ENCODE results near the gene IGSF10.
A peak's percentile ranks its signal among the peaks of the same experiment; 100 is the strongest.

Gene IGSF10

DNA sequence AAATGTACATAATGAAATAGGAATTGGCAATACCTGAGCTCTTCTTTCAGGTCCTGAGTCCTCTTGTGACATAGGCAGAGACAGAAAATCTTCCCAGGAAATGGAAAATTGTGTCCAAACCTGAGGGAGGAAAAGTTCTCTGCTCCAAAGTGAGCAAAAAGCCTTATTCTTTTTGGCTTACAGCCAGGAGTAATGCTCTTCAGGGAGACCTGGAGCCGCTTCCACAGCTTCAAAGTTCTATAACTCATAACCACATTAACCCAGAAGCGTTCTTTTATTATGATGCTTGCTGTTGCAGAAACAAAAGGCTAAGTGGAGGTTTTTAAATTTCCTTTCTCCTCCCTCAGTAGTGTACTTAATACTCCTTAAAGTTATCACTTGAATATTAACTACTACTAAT lies 633 bp downstream of the IGSF10 start:
- no peak for DNase-seq (ENCODE audit: low read depth, low spot score)

DNA sequence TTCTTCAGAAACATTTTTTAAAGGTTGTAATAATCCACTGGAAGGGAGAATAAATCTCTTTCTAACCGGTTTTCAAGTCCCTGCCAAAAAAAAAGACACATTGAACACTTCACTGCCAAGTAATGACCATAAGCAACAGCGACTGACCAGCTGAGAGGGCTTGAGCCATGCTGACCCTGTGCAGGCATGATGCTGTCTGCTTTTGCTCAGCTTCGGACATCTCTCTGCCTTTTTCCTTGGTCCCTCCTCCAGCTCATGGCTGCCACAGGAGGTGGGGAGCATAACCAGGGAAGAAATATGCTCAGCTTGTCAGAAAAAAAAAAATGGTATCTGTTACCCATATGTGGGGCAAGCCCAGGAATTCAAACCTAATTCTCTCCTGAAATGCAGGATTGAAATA lies 1.5 kb downstream of the IGSF10 start:
- no peak for DNase-seq (ENCODE audit: low read depth, low spot score)

DNA sequence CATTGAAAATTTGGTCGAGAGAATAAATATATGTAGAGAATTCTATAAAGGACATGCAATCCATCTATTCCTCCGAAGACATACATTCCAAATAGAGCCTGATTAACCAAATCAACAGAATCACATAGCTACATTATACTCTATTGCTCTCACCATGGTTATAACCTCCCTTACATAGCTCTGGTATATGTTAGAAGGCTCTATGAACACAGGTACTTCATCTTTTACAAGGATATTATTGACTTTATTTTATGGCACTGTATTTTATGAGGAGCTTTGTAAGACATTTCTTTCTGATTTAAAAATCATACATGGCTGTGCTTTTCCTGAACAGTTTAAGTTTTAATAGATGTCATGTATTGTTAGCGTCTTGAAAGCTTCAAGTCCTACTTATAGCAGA lies 4.8 kb downstream of the IGSF10 start:
- DNase-seq (ENCODE audit: low read depth, low spot score) = no peak

DNA sequence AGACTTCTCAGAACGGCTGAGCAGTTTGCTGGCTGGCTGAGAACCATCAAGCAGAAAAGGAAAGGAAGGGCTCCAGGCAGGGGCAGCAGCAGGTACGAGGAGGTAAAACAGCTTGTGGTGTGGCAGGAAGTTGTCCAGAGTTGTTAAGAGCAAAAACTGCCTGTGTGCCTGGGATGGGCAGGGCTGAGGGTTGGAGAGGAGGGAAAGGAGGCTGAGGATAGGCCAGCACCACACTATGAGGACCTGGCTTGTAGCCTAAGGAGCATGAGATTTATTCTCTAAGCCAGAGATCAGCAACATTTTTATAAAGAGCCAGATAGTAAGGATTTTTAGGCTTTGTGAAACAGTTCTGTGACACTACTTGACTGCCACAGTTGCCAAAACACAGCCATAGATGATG lies 8.0 kb downstream of the IGSF10 start:
- no peak for DNase-seq (ENCODE audit: low read depth, low spot score)

DNA sequence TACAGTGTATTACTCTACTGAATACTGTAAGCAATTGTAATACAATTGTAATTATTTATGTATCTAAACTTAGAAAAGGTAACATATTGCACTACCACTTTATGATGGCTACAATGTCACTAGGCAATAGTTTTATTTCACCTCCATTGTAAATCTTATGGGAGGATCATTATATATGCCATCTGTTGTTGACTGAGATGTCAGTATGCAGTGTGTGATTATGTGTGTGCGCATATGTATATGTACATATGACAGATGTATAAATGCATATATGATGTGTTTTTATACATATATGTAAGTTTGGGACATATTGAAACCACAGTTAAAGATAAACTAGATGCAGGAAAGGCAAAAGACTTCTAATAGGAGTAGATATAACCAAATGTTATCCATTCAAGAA lies 8.5 kb downstream of the IGSF10 start:
- DNase-seq (ENCODE audit: low read depth, low spot score) = no peak

DNA sequence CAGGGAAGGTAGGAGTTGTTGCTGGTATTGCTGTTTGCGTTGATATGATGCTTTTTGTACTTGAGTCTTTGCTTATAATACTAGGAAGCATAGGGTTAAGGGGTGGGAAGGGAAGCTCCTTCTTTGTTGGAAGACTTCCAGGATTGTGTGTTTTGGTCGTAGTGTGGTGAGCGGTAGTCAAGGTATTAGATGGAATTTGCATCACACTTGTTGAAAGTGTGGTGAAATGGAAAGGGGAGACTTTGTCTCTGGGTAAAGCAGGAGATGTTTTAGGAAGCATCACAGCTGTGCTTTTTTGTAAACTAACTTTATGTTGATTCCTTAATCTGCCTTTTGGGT lies 14.9 kb downstream of the IGSF10 start:
- no peak for DNase-seq (ENCODE audit: low read depth, low spot score)

DNA sequence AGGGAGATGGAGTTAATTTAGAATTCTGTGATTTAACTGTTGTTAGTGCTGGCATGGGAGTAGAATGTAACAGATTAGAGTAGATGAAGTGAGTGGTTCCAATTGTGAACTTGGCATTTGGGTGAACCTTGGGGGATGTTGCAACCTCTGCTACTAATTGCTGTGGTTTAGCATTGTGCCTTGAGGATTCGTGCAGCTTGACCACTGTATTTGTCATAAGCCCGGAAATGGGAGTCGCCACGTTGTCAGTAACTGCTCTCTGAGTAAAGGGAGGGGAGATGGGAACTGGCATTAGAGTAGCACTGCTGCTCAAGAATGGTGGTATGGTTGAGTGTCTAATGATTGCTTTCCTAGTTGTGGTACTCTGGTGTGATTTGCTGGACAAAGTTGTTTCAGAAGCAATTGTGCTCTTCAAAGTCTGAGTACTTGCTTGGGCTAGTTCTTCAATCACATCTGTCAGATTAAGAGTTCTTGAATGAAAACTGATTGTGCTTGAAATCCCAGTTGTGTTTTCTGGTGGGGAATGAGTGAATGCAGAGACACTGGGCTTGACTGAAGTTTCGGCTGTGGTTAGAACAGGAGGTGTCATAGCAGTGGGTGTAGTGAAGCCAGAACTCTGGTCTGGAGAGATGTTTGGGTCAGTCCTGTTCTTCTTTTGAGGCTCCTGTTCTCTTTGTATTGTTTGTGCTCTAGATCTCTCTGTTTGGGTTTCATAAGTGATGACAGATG lies 15.4 kb downstream of the IGSF10 start:
- no peak for DNase-seq (ENCODE audit: low read depth, low spot score)

DNA sequence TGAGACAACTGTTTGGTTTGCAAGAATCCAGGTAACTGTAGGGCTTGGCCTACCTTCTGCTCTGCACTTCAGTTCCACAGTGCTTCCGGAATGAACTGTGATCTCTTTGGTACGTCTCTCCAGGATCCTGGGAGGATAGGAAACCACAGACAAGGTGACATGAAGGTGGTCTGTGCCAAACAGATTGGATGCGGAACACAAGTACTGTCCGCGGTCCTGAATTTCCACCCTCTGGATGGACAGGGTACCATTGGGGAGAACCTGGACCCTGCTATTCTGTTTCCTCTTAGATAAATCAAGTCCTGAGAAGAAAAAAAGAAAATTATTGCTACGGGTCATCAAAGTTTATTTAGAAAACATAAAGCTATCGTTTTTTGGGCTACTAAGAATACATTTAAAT lies 17.3 kb downstream of the IGSF10 start:
- DNase-seq (ENCODE audit: low read depth, low spot score) = no peak

DNA sequence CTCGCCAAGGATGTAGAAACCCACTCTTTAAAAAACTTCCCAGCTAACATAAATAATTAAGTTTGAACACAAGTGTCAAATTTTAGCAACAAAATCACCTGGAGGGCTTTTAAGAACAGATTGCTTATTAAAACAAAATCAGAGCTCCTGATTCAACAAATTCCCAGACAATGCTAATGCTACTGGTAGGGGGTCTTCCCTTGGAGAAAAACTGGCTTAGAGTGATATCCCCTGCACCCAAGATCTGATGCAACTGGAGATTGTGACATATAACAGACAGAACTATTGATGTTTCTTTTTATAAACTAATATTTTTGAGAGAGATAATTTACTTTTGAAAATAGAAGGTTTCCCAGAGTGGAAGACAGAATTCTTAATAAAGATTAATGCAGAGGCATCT lies 19.9 kb downstream of the IGSF10 start:
- no peak for DNase-seq (ENCODE audit: low read depth, low spot score)

DNA sequence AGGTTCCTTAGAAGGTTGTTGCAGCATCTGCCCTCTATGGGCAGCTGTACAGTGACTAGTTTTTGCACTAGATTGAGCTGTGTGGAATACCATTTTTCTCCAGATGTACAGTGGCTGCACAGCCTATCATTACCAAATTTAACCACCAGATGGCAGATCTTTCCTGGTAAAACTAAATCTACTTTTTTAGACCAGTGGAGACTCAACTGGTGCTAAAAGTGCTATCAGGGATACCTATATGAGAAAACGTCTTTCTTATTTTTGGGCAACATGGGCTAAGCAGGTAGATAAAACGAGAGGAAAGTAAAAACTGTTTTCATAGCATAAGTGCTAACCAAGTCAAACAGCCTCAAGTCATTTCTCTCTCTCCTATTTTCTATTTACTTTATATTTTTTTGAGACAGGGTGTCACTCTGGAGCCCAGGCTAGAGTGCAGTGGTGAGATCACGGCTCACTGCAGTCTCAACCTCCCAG lies 21.2 kb downstream of the IGSF10 start:
- peak; percentile 54 for DNase-seq (ENCODE audit: low read depth, low spot score)

DNA sequence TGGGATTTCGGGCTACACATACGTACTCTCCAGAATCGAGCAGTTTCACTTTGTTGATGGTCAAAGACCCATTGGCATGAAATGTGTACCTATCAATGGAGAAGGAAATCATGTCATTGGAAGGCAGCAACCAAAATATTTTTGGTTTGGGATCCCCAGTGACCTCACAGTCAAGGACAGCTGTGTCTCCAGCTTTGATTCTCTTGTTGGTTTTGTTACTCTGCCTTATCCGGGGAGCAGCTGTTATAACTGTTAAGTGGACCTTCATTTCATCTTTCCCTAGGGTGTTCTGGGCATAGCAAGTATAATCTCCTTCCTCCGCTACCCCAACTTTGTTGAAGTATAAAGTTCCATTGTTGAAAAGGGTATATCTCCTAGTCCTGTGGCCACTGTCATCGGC lies 23.0 kb downstream of the IGSF10 start:
- no peak for DNase-seq (ENCODE audit: low read depth, low spot score)

DNA sequence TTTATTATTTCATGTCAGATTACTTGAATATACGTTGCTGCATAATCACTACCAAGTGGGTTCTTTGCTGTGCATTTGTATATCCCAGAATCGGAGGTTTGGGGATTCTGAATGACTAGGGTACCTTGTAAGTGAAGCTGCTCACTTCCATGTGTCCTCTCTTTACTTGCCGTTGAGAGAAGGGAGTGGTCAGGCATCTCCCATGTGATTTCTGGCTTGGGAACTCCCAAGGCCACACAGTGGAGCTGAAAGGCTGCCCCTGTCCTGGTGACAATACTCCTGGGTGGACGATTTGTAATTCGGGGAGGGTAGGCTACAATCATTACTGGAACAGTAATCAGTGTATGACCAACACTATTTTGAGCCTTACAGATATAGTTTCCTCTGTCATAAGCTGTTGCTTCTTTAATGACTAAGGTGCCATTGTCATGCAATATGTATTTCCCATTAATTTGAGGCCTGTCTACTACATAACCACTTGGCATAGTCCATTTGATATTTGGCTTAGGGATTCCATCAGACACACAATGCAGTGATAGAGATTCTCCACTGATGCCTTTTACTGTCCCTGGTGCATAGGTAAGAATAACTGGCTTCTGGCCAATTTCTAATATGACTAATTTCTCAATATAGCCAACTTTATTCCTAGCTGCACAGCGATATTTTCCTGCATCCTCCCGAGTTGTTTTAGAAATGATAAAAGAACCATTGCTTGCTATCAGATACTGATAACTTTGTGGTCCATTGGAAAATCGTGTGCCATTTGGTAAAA lies 24.0 kb downstream of the IGSF10 start:
- DNase-seq (ENCODE audit: low read depth, low spot score) = no peak

DNA sequence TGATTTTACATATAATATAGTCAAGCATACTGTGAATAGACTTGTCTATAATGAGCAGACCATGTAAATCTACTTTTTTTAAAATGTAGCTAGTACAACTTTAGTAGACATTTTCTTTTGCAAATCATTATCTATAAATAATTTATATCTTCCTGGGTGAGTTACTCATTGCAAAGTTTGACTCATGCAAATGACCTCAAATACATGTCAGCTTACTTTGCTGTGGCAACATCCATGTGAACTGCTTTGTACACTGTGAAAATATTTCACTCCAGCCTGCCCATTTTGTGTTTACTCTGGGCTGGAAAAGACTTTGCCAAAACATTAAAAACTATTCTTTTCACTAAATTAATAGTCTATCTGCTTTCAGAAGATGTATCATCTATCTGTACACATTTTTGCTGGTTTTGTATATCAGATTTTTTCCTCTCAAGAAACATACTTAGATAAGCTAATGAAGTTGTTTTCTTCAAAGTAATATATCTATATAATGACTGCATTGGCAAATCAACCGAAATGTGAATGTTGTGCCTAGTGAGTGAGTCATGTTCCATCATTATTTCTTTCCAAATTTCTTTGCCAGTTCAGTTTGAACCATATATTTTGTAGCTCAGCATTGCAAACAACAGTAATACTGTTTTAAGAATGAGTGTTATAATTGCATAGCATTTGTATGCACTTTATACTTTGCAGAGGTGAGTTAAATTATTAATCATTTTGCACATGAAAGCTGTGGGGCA lies 26.5 kb downstream of the IGSF10 start:
- DNase-seq (ENCODE audit: low read depth, low spot score) = peak; percentile 36

DNA sequence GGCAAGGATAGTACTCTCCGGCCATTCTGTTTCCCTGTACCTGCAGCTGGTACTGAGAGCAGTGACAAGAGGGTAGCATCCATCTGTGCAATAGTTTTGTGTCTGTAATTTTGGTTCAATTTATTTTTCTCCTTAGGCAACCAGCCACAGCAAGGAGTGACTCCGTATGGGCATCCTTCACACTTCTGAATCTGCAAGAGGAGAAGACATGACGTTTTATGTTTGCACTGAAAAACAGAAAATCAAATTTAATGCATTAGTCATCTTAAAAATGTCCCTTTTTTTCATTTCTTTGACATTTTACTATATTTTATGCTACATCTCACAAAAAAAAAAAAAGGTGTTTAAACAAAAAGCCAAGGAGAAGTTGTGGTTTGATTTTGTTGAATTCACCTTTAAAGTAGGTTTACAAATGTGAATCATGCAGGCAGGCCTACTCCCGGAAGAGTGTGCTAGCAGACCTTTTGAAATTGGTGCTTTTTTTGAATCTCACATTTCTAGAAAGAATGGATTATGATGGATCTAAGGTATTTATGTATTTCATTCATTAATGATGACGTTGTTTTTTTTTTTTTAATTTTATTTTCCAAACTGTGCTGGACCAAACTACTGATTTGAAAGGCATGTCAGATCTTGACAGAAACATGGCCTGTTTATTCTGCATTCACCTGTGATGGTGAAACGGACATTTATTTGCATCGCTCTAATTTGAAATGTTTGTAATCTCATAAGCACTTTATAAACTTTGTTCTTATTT lies 28.1 kb downstream of the IGSF10 start:
- no peak for DNase-seq (ENCODE audit: low read depth, low spot score)

DNA sequence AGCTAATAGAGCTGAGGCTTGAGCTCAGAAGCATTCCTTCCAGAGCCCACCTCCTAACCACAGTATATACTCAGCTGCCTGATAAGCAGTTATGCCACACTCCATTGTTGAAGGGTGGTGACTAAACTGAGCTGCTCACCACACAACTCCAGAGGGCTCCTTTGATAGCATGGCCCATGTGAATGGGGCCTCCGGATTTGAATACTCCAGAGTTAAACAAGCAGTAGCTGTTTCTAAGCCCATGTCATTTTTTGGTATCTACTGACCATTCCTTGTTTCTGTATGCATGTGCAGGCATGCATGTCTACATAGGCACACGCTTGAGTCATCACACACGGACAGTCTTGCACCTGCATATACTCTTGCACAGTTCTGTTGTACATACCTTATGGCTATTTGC lies 28.9 kb downstream of the IGSF10 start:
- no peak for DNase-seq (ENCODE audit: low read depth, low spot score)

DNA sequence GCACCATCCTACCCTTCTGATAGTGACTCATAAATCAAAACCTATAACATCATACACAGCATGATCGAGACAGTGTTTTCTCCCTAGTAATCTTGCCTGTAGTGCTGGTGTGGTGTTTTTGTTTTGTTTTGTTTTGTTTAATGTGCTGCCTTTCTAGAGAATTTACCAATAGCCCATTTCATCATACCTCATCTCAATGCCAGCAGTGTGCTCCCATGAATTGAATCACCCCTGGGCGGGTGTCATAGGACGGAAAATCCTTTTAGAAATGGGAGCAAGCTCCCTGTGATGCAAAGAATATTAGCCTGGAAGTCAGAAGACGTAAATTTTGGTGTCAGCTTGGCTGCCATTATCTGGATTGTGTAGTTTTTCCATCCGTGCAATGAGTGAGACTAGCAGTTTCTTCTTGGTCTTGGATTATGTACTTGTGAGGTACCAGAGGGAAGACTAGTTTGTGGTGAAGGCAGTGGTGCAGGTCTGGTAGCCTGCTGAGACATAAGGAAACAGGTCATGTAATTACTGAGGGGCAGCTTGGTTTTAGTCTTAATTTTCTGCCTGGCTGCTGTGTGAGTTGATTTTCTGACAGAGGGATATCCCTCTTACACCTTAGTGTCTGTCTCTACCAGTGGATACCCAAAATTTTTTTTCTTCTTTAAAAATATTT lies 29.9 kb downstream of the IGSF10 start:
- no peak for DNase-seq (ENCODE audit: low read depth, low spot score)

DNA sequence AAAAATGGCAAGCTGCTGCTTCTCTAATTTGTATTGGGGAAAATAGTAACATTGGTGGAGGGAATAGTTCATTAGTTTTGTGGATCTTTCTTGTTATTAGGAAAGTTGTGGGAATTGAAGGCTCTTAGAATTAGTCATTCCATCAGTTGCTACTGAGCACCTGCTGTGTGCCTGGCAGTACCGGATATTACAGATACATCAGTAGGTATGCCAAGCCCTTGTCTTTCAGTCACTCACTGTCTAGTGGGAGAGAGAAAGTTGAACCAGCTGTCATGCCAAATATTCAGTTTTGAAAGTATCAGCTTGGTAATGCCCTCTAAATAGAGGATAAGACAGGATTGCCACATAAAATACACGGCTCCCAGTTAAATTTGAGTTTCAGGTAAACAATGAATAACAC lies 32.5 kb downstream of the IGSF10 start:
- no peak for DNase-seq (ENCODE audit: low read depth, low spot score)

DNA sequence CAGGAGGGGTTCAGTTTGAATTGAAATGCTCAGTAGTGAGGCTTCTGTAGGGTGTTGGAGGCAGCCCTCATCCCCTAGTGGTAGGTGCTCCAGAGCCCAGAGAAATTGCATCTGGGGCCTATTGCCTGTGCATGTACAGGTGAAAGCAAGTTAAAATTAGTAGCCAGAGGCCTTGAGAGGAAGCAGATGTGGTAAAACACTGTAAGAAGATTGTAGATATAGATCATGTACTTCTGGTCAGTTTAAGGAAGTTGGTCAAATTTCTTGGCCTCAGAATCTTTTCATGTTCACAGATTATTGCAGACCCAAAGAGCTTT lies 34.6 kb downstream of the IGSF10 start:
- DNase-seq (ENCODE audit: low read depth, low spot score) = no peak

DNA sequence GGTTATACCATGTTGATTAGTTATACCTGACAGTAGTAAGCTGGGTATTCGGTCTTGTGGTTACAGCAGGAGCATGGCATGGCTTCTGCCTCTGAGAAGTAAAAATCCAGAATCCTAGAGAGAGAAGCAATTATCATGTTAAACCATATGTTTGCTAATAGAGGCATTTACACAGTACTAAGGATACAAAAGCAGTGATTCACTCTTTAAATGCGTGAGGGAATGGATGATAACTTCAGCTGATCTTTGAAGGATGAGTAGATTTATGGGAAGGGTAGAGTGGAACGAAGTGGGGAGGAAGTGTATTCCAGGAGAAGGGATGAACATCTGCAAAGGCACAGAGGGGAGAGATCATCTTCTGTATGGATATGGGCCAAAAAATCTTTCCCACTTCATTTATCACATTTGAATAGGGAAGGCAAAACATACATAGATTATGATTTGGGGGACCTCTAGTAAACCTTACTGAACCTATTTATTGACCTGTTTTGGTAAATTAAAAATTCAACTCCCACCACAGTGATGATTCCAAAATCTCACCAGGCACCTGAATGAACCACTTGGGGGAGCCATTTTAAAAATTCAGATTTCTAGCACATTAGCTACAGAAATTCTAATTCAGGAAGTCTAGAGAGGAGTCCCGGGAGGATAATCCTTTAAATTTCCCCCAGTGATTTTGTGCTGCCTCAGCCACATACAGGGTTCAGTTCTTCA lies 35.1 kb downstream of the IGSF10 start:
- no peak for DNase-seq (ENCODE audit: low read depth, low spot score)

DNA sequence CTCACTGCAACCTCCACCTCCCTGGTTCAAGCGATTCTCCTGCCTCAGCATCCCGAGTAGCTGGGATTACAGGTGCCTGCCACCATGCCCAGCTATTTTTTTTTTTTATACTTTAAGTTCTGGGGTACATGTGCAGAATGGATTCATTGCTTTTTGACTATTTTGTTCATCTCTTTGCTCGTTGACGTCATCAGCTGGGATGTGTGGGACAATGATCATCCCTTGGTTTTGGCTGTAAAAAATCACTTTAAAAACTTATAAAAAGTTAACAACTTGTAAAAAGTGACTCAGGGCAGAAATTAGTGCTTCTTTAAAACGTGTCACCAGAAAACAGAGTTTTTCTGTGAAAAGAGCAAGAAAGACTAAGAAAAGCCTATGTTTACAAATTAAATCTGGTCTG lies 37.8 kb downstream of the IGSF10 start:
- DNase-seq (ENCODE audit: low read depth, low spot score) = no peak

DNA sequence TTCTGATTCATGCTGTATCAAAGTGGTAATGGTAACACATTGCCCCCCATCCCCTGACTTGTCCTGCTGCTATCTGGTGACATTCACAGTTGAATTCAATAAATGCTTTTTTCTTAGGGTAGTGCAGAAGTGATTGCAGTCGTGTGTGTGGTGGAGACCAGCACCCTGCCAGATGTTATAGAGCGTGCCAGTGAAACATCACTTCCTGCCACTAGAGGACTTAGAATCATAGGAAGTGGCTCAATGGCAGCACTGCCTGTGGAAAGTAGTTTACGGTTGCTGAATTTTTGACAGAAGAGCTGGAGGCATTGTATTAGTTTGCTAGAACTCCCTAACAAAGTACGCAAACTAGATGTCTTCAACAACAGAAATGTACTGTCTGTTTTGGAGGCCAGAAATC lies 38.9 kb downstream of the IGSF10 start:
- DNase-seq (ENCODE audit: low read depth, low spot score) = no peak

Measured in smooth muscle cell of the brain vasculature (primary cell).